A673 (cell line): Measurements from ENCODE around the gene TACC2. TPM values are rescaled to one million over a fixed set of nuclear protein-coding genes. Genes with fewer than 3 reads are reported as not detected.

ENCODE experiments used
- BruUV-seq: library from RNA; stranded (reverse); fragments of 400-500 nt; replicated peaks from 2 replicates; lab custom pipeline; 2021; lab: Mats Ljungman, UMichigan
- CTCF ChIA-PET: fragments of 300-600 bp; sonication (Branson Sonifier 250); formaldehyde crosslinking; loops from one replicate; lab custom pipeline; 2022; ENCODE audit warnings: antibody characterized with exemption; lab: Charles Lee
- POLR2A ChIA-PET: fragments of 300-600 bp; sonication (Branson Sonifier 250); formaldehyde crosslinking; loops from one replicate; lab custom pipeline; 2022; ENCODE audit warnings: antibody characterized with exemption; ENCODE audit not compliant: low non-redundant PET; lab: Charles Lee
- DNase-seq: peaks from one replicate; pipeline ENCODE4 v3.0.0-alpha.2; 2015; ENCODE audit warnings: low spot score
- H3K27ac ChIP-seq: fragments of 200-600 bp; sonication (generic); 2 replicates; pipeline ENCODE4 v1.5.1; 2016; ENCODE audit warnings: mixed run types, low read depth, mild to moderate bottlenecking, mixed read lengths, antibody characterized with exemption, low read length; ENCODE audit not compliant: poor library complexity, severe bottlenecking
- H3K27me3 ChIP-seq: fragments of 200-600 bp; sonication (generic); replicated peaks from 2 replicates; pipeline ENCODE4 v1.6.1; 2017; ENCODE audit warnings: mixed run types, low read depth, mild to moderate bottlenecking, mixed read lengths, antibody characterized with exemption, low read length; ENCODE audit not compliant: insufficient read depth, poor library complexity
- H3K36me3 ChIP-seq: fragments of 200-600 bp; sonication (generic); 2 replicates; pipeline ENCODE4 v1.6.1; 2016; ENCODE audit warnings: mixed run types, mild to moderate bottlenecking, mixed read lengths, antibody characterized with exemption, low read length; ENCODE audit not compliant: insufficient read depth, poor library complexity, severe bottlenecking
- H3K4me1 ChIP-seq: fragments of 200-600 bp; sonication (generic); 2 replicates; pipeline ENCODE4 v1.6.1; 2017; ENCODE audit warnings: mixed run types, mild to moderate bottlenecking, mixed read lengths, antibody characterized with exemption, low read length; ENCODE audit not compliant: insufficient read depth, poor library complexity, severe bottlenecking
- H3K4me3 ChIP-seq: fragments of 200-600 bp; sonication (generic); 2 replicates; pipeline ENCODE4 v1.5.1; 2016; ENCODE audit warnings: low read depth, mixed run types, mild to moderate bottlenecking, mixed read lengths, low read length; ENCODE audit not compliant: poor library complexity, severe bottlenecking
- H3K9me3 ChIP-seq: fragments of 200-600 bp; sonication (generic); 2 replicates; pipeline ENCODE4 v1.6.1; 2016; ENCODE audit warnings: mixed run types, low read depth, mild to moderate bottlenecking, mixed read lengths, antibody characterized with exemption, low read length; ENCODE audit not compliant: poor library complexity, severe bottlenecking
- CTCF ChIP-seq: fragments of 300-800, 200-600 bp; sonication (generic); conservative IDR thresholded peaks from 2 replicates; pipeline ENCODE4 v1.5.1; 2017; ENCODE audit warnings: low read depth, mild to moderate bottlenecking, antibody characterized with exemption, low read length, moderate library complexity, mixed read lengths
- EZH2 ChIP-seq: fragments of 200-600 bp; sonication (generic); IDR thresholded peaks from 2 replicates; pipeline ENCODE4 v1.6.1; 2017; ENCODE audit warnings: borderline replicate concordance, low read depth, mild to moderate bottlenecking, mixed read lengths, antibody characterized with exemption, low read length; ENCODE audit not compliant: poor library complexity, severe bottlenecking
- intact Hi-C: fragments of 100-400 bp; cut with micrococcal nuclease; formaldehyde crosslinking; loops from one replicate; pipeline ENCODE4 v1.10.0; 2022; ENCODE audit not compliant: unreplicated experiment
- total RNA-seq: library from RNA; stranded (reverse); gene quantifications from 2 replicates; pipeline ENCODE4 v1.2.3, GENCODE V29; 2021

Gene TACC2
- total RNA-seq, 1 experiment from 2014 or later = 0.62 TPM

GRCh38 chr10:122263971-122264370 lies 275.0 kb downstream of the TACC2 start:
- DNase-seq = peak; percentile 17
- Histone ChIP-seq H3K9me3 (peaks cover 17% of the 10 kb centered on the region), H3K4me3 (no peak overlapping the region), H3K36me3 (no peaks in the 10 kb centered on the region), H3K27ac (no peak overlapping the region), H3K4me1 (no peaks in the 10 kb centered on the region), H3K27me3 (peaks cover 8% of the 10 kb centered on the region)
- intact Hi-C loops = no loop called here
- ChIA-PET CTCF (no interaction called here), POLR2A (no interaction called here)
- no TSS peak for BruUV-seq
- no peak for TF ChIP-seq EZH2
- no peak for TF ChIP-seq CTCF

GRCh38 chr10:122264436-122264835 lies 275.5 kb downstream of the TACC2 start:
- no peak overlapping the region for H3K27ac ChIP-seq
- POLR2A ChIA-PET = no interaction called here
- no peak for DNase-seq
- H3K27me3 ChIP-seq = peaks cover 8% of the 10 kb centered on the region
- H3K4me3 ChIP-seq = no peak overlapping the region
- H3K36me3 ChIP-seq = no peaks in the 10 kb centered on the region
- intact Hi-C loops = no loop called here
- BruUV-seq = no TSS peak
- peaks cover 17% of the 10 kb centered on the region for H3K9me3 ChIP-seq
- CTCF ChIA-PET = no interaction called here
- TF ChIP-seq CTCF (no peak), EZH2 (no peak)
- no peaks in the 10 kb centered on the region for H3K4me1 ChIP-seq

DNA sequence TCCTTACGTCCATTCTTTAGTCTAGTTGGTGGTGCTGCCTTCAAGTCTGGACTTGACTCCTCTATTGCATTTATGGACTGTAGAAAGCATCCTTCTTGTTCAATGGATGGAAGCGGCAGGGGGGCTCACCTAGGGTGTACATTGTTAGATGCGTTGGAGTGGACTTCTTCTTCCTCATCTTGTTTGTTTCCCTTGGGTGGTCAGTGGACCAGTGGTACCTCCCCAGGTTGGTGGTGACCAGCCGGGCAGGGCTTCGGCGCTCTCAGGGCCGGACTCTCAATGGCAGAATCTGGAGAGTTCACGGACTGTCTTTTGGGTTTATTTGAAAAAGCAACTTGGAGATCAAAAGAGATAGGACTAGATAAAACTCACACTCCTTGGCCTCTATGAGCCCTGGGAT lies 276.0 kb downstream of the TACC2 start:
- Histone ChIP-seq H3K4me1 (no peaks in the 10 kb centered on the region), H3K27me3 (peaks cover 8% of the 10 kb centered on the region), H3K4me3 (no peak overlapping the region), H3K27ac (no peak overlapping the region), H3K36me3 (no peaks in the 10 kb centered on the region), H3K9me3 (peaks cover 17% of the 10 kb centered on the region)
- TF ChIP-seq CTCF (no peak), EZH2 (no peak)
- DNase-seq = no peak
- CTCF ChIA-PET = no interaction called here
- intact Hi-C loops = no loop called here
- BruUV-seq = no TSS peak
- POLR2A ChIA-PET = no interaction called here
